ENCODE data around the gene HSPA12A.

DNA sequence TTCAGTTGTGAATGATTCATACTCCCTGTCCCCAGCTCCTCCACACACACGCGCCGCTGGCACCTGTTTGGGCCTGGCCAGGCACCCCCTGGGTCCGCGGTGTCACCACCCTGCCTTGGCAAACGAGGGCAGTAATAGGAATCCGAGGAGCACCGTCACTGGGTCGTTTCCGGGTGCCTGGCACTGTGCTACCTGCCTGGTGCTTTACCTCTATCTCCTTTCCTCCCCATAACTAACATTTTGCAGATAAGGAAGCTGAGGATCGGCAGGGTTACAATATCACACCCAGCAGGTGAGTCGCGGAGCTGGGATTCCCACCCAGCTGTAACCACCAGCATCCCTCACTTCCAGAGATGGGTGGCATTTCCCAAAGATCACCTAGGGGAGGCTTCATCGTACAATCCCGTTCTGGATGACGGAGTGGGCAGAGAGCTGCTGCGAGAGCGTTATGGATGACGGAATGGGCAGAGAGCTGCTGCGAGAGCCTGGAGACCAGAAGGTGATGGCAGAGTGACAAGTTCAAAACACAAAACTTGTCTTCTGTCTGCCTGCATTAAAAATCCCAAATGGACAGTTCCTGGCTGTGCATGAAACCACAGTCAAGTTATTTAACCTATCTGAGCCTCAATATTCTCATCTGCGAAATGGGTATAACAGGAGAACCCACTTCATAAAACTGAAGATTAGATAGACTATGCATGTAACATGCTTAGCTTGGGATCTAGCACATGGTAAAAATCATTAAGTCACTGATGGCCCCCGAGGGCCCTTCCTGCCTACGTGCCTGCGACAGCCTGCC lies 1.1 kb upstream of the HSPA12A start:
- no peak for TF ChIP-seq ZNF549 (tag by site-specific recombination; IDR thresholded peaks at IDR 0.05)
- TF ChIP-seq ZNF133 (tag by site-specific recombination; IDR thresholded peaks at IDR 0.05) = no peak
- no peak for TF ChIP-seq ZNF10 (tag by site-specific recombination; IDR thresholded peaks at IDR 0.05)
- no peak for TF ChIP-seq CTCF (tag by site-specific recombination; IDR thresholded peaks at IDR 0.05)

Measured in HEK293 (cell line).